D341Med (cell line): ENCODE measurements around the gene BID.
"Not testable (repeated sequence)": the region's sequence is repeated elsewhere in the genome, so short reads cannot be mapped to it uniquely, and the experiment has no call there.

Experiments
- DNase-seq: peaks from one replicate; pipeline ENCODE4 v3.0.0; 2012; ENCODE audit warnings: low spot score

Gene BID

DNA sequence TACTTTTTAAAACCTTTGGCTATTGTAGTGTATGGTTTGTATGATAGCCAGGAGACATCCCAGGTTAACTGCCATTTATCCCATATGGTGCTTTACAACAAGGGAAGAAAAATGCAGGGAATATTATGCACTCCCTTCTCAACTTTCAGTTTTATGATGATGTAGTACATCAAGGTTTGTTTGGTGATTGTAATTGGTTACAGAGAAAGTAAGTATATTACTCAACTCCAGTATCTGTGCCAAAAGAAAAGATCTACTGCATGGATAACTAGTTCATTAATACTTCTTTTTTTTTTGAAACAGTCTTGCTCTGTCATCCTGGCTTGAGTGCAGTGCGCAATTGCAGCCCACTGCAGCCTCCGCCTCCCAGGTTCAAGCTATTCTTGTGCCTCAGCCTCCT lies 70.5 kb downstream of the BID start:
- no peak for DNase-seq

DNA sequence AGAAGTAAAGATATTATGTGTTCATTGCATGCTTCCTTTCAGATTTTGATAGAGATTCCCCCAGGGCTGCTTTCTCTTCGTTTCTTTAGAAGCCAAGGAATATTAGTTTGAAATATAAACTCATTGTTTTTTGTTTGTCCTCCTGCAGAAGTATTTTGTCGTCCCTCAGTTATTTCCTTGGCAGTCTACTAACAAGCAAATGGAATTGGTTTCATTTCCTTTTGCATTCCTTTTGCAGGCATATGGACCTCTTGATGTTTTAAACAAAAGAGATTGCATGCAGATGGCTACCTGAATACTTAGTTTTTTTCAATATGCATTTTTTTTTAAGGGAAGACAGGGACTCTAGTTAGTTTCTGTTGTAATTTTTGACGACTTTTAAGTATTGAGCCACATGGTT lies 73.5 kb downstream of the BID start:
- DNase-seq: no peak

DNA sequence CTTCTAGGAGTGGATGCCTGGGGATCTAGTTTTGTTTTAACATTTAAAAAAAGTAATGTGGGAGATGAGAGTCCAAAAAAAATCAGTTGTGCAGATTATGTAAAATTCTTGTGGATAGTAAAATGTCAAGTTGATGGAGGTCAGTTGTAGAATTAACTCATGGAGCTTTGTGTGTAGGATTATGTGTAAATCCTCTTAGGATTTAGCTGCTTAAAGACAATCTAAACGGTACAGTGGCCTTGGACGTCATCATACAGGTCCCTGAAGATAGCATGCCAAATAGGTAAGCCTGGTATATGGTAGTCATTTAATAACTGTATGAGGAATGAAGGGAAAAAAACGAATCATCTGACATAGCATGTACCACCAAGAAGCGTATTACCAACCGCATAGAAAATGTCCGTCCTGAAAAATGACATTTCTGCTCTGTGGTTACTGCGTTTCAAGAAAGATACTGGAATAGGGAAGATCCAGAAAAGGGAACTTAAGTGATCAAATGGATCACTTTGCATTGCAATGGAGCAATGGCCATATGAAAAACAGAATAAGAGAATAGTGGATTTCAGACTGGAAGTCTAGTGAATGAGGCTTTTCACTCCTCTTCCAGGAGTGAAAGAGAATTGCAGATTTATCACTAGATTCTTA lies 74.5 kb downstream of the BID start:
- DNase-seq: peak; percentile 52

- DNase-seq: no peak
Measured at GRCh38 chr22:17698948-17699347, 75.3 kb downstream of the BID start.

- DNase-seq: not testable (repeated sequence)
Measured at GRCh38 chr22:17698276-17698675, 76.0 kb downstream of the BID start.

GRCh38 chr22:17697196-17697595 lies 77.1 kb downstream of the BID start:
- not testable (repeated sequence) for DNase-seq

GRCh38 chr22:17695986-17696385 lies 78.3 kb downstream of the BID start:
- no peak for DNase-seq

GRCh38 chr22:17694752-17695151 lies 79.5 kb downstream of the BID start:
- no peak for DNase-seq

DNA sequence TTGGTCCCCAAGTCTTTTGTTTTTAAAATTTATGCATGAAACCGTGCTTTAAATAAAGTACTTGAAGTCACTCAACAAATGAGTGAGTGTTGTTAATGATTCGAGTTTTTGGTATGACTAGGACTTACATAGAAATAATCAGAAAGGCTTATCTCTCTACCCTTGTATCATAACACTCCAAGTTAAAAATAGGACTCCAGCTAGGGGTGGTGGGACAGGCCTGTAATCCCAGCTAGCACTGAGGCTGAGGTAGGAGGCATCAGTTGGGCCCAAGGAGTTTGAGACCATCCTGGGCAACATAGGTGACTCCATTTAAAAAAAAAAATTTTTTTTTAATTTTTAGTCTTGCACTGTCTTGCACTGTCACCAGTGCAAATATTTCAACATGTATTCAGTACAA lies 80.1 kb downstream of the BID start:
- DNase-seq: no peak

GRCh38 chr22:17692841-17693240 lies 81.4 kb downstream of the BID start:
- no peak for DNase-seq

GRCh38 chr22:17684245-17684644 lies 90.0 kb downstream of the BID start:
- DNase-seq: no peak
